GM19328 (cell line): ENCODE measurements around the gene OSBPL5.
"Not testable (repeated sequence)": the region's sequence is repeated elsewhere in the genome, so short reads cannot be mapped to it uniquely, and the experiment has no call there.

Experiments
- ATAC-seq: cut with Tn5 transposase; IDR thresholded peaks from one replicate; pipeline ENCODE4 v1.9.1; 2021; ENCODE audit warnings: mild to moderate bottlenecking, moderate library complexity; ENCODE audit not compliant: unreplicated experiment

Gene OSBPL5

DNA sequence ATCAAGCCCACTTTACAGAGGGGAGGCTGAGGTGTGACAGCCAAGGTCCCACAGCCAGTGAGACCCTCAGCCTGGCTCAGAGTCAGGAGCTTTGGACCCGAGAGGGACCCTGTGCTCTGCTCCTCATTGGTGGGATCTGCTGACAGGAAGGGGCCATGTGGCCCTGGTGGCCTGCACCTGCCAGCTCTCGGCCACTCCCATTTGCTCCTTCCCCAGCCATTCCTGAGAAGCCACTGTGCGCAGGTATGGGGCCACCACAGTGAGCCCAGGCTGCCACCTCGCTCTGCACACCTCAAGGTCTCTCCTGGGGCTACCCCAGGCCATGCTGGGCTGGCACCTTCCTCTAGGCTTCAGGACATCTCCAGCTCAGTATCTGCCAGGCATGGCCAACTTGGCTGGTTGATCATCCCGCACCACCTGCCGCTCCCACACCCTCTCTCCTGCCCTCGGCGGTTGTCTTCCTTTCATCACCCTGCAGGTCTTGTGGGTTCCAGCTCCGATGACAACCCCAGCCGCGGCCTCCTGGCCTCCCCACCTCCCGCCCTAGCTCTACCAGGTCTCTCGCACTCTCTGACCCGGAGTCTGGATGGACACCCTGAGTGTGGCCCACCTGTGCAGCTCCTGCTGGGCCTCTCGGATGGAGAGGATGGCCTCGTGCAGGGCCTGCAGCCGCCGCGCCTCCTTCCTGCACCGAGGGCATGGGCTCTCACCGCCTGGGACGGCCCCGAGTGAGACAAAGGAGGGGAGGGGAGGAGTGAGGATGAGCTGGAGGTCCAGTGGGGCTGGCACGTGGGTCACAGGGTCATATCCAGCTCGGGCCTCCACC lies 75.7 kb downstream of the OSBPL5 start:
- ATAC-seq = no peak

DNA sequence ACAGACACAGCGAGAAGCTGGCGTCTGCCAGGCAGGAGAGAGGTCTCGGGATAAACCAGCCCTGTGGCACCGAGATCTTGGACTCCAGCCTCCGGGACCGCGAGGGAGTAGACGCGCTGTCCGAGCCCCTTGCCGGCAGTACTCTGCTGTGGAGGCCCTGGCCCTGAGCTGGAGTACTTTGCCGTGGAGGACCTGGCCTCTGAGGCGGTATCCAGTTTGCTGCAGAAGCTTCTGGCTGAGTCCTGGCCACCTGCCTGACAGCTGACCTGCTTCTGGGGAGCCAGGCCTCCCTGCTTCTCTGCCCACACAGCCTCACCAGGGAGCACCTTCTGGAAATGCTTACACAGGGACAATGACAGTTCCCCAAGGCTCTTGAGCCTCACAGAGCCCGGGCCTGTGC lies 76.3 kb downstream of the OSBPL5 start:
- no peak for ATAC-seq

DNA sequence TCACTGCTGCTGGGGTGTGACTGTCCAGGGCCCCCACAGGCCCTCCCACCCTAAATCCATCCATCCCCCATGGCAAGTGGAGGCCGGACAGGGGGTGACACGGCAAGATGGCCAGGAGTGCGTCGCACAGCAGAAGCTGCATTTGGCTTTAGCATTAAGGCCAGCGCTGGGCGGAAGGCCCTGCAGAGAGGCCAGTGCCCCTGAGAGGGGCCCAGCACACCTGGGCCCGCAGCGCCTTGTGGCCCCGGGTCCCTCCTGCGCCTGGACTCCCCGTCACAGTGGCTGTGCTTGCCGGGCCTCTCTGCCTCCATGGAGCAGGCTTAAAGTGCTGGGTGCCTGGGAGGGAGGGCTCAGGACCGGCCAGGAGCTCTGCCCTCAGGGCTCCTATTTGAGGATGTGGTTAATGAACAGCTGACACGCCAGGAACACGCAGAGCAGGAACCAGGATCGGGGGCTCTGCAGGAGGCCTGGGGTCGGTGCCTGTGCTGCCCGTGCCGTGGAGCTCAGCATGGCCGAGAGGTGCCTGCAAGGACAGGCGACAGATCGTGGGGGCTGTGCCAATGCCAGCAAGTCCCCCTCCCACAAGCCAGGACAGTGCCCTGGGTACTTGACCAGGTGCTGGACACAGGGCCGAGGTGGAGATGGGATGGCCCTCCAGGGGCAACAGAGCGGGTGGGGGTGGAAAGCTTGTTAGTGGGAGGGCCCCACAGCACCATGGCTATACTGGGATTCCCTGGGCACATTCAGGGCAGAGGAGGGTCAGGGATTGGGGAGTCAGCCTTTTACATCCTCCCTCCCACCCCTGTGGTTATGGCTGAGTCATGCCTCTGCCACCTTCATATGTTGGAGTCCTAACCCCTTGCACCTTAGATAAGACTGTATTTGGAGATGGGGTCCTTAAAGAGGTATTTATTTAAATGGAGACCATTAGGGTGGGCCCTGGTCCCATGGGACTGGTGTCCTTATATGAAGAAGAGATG lies 77.0 kb downstream of the OSBPL5 start:
- no peak for ATAC-seq

DNA sequence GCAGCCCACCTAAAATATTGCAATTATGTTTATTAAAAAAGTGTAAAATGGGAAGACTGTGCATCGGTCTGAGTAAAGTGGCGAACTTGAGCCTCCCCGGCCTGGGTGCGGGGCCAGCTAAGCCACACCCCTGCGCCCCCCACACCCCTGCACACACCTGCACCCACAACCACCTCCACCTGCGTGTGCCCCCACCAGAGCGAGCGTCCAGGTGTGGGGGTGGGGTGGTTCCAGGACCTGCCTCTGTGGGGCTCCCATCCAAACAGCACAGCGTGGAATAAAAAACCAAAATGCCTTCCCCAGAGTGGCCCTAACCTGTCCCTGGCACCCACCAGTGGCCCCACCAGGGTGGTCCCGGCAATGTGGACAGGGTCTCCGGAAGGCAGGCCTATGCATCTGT lies 77.7 kb downstream of the OSBPL5 start:
- ATAC-seq = no peak

DNA sequence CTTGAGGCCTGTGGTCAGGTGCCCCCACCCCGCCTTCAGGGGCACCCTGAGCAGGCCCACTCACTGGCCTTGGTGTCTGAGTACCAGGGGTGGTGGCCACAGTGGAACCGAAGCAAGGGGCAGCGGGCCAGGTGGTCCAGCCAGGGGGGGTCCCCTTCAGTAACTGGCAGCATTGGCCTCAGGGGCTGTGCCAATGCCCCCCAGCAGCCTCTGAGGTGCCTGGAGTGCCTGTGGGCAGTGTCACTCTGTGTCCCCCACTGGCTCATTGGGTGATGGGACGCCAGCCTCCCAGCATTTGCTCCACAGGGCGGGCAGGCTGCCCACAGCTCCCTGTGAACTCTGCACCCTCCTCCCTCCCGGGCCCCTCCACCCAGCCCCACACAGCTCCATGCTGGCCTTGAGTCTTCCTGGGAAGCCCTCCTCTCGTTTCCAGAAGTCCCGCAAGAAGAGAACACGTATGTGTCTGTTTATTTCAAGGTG lies 78.4 kb downstream of the OSBPL5 start:
- no peak for ATAC-seq

DNA sequence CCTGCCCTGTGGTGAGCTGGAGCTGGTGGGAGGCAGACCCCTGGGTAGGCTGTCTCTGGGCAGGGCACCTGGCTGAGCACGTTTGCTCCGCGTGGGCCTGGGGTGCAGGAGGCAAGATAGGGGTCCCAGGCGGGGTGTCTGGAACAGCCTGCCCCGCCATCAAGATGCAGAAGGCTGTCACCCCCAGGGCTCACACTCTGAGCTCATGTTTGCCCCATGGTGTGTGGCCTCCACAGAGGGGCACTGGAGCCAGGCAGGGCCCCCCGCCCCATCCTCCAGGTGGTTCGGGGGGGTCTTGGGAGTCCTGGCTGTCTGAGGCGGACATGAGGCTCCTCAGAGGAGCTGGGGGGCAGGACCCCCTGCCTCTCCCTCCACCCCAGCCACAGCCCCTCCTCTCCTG lies 79.0 kb downstream of the OSBPL5 start:
- ATAC-seq = no peak

DNA sequence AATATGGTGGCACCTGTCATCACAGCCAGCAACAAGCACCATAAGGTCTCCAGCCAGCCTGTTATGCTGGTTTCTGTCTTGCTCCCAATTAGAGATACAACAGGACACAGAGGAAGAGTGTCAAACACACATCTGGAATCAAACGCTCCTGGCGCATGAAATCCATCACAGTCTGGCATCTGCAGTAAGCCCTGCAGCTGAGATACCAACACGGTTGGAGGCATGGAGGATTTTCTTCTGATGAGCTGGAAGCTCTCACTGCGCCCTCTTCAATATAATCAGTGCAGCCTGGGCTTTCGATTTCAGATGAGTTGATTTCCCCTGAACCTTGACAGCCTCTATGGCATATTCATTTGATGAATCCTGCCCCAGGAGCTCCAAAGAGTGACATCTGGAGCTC lies 80.1 kb downstream of the OSBPL5 start:
- ATAC-seq = no peak

DNA sequence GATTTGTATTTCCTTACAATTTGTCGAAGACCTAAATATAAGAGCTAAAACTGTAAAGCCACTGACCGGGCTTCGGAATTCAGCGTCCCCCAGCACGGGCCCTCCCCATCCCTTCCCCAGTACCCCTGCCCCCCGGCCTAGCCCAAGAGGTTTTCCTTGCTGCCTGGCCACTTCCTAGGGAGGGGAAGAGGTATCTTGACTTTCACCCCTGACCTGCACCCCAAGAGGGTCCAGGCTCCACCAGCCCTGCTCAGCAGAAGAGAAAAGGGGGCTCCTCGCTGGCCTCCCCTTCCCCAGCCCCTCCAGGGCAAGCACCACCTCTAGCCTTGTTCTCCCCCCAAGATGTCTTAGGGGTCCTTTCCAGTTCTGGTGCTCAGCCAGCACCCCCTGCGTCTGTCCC lies 81.8 kb downstream of the OSBPL5 start:
- ATAC-seq = no peak

DNA sequence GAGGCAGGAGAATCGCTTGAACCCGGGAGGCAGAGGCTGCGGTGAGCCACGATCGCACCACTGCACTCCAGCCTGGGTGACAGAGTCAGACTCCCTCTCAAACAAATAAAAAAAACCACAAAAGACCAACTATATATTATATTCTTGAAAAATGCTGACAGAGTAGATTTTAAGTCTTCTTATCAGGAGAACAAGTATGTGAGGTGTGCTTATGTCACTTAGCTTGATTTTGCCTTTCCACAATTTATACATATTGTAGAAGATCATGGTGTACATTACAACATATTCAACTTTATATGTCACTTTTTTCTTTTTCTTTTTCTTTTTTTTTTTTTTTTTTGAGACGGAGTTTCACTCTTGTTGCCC lies 83.7 kb downstream of the OSBPL5 start:
- ATAC-seq = no peak

DNA sequence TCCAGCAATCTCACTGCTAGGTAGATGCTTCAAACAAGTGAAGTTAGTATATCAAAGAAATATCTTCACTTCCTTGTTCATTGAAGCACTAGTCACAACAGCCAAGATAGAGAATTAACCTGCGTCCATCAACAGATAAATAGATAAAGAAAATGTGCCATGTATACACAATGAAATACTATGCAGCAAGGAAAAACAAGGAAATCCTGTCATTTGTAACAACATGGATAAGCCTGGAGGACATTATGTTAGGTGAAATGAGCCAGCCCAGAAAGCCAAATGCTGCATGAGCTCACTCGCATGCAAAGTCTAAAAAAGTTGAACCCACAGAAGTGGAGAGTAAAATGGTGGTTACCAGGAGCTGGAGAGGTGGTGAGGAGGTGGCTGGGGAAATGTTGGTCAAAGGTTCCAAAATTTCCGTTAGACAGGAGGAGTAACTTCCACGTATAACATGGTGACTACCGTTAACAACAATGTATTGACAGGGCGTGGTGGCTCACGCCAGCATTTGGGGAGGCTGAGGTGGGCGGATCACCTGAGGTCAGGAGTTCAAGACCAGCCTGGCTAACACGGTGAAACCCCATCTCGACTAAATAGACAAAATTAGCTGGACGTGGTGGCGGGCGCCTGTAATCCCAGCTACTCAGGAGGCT lies 84.3 kb downstream of the OSBPL5 start:
- no peak for ATAC-seq

DNA sequence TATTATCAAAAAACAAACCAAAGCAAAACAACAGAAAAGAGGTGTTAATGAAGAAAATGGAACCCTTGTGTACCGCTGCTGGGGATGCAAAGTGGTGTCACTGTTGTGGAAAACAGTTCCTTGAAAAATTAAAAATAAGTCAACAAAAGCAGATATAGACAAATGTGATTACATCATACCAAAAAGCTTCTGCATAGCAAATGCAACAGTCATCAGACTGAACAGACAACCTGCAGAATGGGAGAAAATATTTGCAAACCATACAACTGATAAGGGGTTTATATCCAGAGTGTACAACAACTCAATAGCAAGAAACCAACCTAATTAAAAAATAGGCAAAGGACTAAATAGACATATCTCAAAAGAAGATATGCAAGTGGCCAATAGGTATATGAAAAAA lies 85.0 kb downstream of the OSBPL5 start:
- no peak for ATAC-seq

DNA sequence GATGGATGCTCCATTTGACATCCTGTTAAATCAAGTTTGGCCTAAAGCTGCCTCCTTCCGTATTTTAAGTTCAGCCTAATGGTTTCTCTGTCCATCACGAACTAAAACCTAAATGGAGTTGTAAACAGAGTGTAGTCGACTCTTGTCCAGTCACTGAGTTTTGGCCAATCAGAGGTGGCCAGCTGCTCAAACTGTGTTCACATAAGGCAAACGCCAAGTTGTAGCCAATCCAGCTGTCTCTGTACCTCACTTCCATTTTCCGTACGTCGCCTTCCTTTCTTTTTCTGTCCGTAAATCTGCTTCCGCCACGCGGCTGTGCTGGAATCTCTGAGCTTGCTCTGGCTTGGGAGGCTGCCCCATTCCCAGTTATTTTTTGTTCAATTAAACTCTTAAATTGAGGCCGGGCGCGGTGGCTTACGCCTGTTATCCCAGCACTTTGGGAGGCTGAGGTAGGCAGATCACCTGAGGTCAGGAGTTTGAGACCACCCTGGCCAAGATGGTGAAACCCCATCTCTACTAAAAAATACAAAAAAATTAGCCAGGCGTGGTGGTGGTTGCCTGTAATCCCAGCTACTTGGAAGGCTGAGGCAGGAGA lies 87.2 kb downstream of the OSBPL5 start:
- ATAC-seq = no peak

DNA sequence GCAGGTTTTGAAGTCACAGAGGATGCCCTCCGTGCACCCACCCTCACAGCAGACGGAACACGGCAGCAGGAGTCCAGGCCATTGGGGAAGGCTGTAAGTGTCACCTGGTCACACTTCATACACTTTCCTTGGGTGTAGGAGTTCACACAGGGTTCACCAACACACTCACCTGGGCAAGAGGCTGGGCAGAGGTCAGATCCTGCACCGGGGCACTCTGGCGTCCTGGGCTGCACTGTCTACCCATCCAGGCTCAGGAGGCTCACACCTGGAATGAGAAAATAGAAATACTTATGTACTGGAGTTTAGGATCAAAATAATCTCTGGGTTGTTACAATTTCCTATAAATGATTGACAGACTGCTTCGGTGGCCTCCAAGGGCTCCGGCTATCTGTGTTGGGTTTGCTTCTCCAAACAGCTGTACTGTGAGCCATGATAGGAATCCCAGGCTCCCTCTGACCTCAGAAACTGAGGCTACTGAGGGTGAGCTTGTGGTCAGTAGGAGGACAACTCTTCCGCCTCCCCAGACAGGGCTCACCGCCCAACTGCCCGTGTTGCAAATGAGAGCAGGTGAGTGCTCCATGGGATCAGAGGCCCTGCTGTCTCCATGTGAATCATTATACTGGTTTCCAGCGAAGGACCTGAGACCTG lies 87.8 kb downstream of the OSBPL5 start:
- no peak for ATAC-seq

DNA sequence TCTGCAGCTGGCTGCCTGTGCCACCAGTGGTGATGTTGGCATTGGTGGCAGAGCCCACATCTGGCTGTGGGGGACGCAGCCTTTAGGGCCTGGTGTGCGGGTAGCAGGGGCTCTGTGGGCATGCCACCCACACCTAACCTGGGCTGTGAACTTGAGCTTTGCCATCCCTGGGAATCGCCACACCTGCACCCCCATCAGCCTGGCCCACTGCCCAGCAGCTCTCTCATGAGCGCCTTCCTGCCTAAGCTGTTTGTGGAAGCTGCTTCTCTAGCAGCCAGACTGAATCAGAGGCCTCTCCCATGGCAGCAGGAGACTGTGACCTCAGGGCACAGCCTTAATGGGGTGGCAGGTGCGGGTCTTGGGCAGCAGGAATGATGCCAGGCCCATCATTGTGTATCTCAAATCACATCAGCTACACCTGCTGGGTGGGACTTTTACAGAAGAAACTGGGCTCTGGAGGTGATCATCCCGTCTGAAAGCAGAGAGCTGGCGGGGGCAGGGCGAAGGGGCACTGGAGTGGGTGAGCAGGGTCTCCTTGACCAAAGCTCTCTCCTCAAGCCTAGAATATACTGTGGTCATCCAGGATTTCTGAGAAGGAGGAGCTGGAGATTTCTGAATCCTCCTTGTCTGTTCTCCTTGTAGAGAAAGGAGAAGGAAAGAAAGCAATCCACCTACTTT lies 90.1 kb downstream of the OSBPL5 start:
- ATAC-seq = no peak

DNA sequence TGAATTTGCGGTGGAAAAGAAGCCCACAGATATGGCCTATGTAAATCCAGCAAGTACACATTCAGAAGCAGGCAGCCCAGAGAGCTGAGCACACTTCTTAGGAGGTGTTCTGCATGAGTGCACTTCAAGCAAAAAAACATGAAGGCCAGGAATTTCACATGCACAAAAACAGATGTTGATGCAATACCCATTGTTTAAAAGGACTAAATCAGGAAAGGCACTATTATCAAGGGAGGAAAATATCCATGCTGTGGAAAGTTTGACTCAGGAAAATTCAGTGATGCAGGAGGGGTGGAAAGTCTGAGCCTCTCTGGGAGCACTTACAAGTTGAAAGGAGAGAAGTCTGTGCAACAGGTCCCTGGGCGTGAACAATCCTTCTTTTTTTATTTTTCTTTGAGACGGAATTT lies 92.1 kb downstream of the OSBPL5 start:
- ATAC-seq = no peak

DNA sequence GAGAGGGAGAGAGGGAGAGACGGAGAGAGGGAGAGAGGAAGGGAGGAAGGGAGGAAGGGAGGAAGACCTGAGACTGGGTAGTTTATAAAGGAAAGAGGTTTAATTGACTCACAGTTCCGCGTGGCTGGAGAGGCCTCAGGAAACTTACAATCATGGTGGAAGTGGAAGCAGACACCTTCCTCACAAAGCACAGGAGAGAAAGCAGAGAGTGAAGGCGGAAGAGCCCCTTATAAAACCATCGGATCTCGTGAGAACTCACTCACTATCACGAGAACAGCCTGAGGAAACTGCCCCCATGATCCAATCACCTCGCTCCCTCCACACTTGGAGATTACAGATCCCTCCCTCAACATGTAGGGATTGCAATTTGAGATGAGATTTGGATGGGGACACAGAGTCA lies 95.7 kb downstream of the OSBPL5 start:
- ATAC-seq = no peak

DNA sequence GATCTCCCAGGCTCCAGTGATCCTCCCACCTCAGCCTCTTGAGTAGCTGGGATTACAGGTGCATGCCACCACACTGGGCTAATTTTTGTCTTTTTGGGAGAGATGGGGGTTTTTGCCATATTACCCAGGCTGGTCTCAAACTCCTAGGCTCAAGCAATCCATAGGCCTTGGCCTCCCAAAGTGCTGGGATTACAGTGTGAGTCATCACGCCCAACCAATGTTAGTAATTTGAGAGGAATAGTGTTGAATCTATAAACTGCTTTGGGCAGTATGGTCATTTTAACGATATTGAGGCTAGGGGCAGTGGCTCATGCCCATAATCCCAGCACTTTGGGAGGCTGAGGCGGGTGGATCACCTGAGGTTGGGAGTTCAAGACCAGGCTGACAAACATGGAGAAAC lies 98.8 kb downstream of the OSBPL5 start:
- not testable (repeated sequence) for ATAC-seq

DNA sequence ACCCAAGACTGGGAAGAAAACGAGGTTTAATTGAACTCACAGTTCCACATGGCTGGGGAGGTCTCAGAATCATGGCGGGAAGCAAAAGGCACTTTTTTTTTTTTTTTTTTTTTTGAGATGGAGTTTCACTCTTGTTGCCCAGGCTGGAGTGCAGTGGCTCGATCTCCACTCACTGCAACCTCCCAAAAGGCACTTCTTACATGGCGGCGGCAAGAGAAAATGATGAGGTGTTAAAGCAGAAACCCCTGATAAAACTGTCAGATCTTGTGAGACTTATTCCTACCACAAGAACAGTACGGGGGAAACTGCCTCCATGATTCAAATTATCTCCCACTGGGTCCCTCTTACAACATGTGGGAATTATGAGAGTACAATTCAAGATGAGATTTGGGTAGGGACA lies 100.4 kb downstream of the OSBPL5 start:
- ATAC-seq = not testable (repeated sequence)

DNA sequence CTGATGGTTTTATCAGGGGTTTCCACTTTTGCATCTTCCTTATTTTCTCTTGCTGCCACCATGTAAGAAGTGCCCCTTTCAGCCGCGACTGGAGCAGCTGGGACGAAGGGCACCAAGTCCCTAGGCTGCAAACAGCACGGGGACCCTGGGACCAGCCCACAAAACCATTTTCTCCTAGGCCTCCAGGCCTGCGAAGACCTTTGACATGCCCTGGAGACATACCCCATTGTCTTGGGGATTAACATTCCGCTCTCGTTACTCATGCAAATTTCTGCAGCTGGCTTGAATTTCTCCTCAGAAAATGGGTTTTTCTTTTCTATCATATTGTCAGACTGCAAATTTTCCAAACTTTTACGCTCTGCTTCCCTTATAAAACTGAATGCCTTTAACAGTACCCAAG lies 101.2 kb downstream of the OSBPL5 start:
- not testable (repeated sequence) for ATAC-seq

DNA sequence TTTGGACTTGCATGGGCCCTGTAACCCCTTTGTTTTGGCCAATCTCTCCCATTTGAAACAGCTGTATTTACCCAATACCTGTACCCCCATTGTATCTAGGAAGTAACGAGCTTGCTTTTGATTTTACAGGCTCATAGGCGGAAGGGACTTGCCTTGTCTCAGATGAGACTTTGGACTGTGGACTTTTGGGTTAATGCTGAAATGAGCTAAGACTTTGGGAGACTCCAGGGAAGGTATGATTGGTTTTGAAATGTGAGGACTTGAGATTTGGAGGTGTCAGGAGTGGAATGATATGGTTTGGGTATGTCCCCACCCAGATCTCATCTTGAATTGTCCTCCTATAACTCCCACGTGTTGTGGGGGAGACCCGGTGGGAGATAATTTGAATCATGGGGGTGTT lies 101.7 kb downstream of the OSBPL5 start:
- not testable (repeated sequence) for ATAC-seq
